ENCODE data around the gene GAB1. TPM values are rescaled to one million over a fixed set of nuclear protein-coding genes. Genes with fewer than 3 reads are reported as not detected.

GAB1 gene
- total RNA-seq, 1 experiment from 2014 or later: 15.3 TPM

- Histone ChIP-seq H3K4me1 (ENCODE audit: insufficient read depth, low read length) (no peaks in the 10 kb centered on the region), H3K23me2 (ENCODE audit: insufficient read length, low read depth, low read length, poor library complexity, severe bottlenecking) (no peaks in the 10 kb centered on the region), H3T11ph (ENCODE audit: low read length) (no peak overlapping the region), H2BK20ac (ENCODE audit: low read depth, low read length, poor library complexity, severe bottlenecking) (no peak overlapping the region), H4K8ac (replicated peaks; ENCODE audit: insufficient read length, low read depth, low read length) (no peak overlapping the region), H3K79me2 (ENCODE audit: insufficient read depth, low read length) (0 out of 2 replicates have a peak, but pooled peaks cover 2% of the 10 kb centered on the region), H4K20me1 (ENCODE audit: control insufficient read depth, insufficient read depth, insufficient read length) (no peaks in the 10 kb centered on the region), H3K9me3 (ENCODE audit: control insufficient read depth, low read depth, low read length) (no peaks in the 10 kb centered on the region), H3K4ac (ENCODE audit: low read depth, low read length) (no peak overlapping the region), H3K56ac (ENCODE audit: insufficient read length, low read depth, low read length) (no peak overlapping the region), H2AFZ (ENCODE audit: low read length) (no peak overlapping the region), H2BK5ac (ENCODE audit: insufficient read length, low read length) (no peak overlapping the region), H3K18ac (ENCODE audit: insufficient read length, low read depth, low read length) (no peak overlapping the region), H4K91ac (ENCODE audit: insufficient read length, low read depth, low read length) (no peak overlapping the region), H3K14ac (ENCODE audit: insufficient read depth, low read length) (no peak overlapping the region), H3K27ac (ENCODE audit: insufficient read length, low read depth, low read length) (no peak overlapping the region), H2BK15ac (ENCODE audit: low read depth, low read length) (no peak overlapping the region), H3K9ac (ENCODE audit: extremely low read depth, insufficient read length, low read length) (no peak overlapping the region), H4K5ac (ENCODE audit: insufficient read length, low read depth, low read length) (no peak overlapping the region), H3K4me2 (ENCODE audit: insufficient read depth, insufficient read length, low read length) (no peak overlapping the region), H3K23ac (ENCODE audit: insufficient read length, low read depth, low read length) (no peak overlapping the region), H3K79me1 (ENCODE audit: insufficient read depth, low read depth, low read length, poor library complexity, severe bottlenecking) (no peaks in the 10 kb centered on the region), H2AK5ac (ENCODE audit: insufficient read length, low read length) (no peak overlapping the region), H3K27me3 (ENCODE audit: insufficient read depth, low read length) (no peaks in the 10 kb centered on the region), H2BK12ac (ENCODE audit: insufficient read length, low read depth, low read length) (no peak overlapping the region), H2BK120ac (ENCODE audit: low read depth, low read length, poor library complexity, severe bottlenecking) (no peak overlapping the region)
- H3K9me3 Mint-ChIP-seq: no peaks in the 10 kb centered on the region
- no peak overlapping the region for H3K27ac Mint-ChIP-seq
- H3K36me3 Mint-ChIP-seq (ENCODE audit: insufficient read depth in 1 of 3, low read depth in 3 of 3): no peaks in the 10 kb centered on the region
- DNase-seq: no peak
- no peak overlapping the region for H3K4me3 Mint-ChIP-seq
- H3K4me1 Mint-ChIP-seq: peaks cover 29% of the 10 kb centered on the region in 2 experiments
- H3K27me3 Mint-ChIP-seq (ENCODE audit: low read depth): no peaks in the 10 kb centered on the region
- TF ChIP-seq, protein P1, sequence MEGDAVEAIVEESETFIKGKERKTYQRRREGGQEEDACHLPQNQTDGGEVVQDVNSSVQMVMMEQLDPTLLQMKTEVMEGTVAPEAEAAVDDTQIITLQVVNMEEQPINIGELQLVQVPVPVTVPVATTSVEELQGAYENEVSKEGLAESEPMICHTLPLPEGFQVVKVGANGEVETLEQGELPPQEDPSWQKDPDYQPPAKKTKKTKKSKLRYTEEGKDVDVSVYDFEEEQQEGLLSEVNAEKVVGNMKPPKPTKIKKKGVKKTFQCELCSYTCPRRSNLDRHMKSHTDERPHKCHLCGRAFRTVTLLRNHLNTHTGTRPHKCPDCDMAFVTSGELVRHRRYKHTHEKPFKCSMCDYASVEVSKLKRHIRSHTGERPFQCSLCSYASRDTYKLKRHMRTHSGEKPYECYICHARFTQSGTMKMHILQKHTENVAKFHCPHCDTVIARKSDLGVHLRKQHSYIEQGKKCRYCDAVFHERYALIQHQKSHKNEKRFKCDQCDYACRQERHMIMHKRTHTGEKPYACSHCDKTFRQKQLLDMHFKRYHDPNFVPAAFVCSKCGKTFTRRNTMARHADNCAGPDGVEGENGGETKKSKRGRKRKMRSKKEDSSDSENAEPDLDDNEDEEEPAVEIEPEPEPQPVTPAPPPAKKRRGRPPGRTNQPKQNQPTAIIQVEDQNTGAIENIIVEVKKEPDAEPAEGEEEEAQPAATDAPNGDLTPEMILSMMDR (conservative IDR thresholded peaks at IDR 0.05): peak; percentile 79
- no CpG with 5 or more reads among the region's 5 CpGs for WGBS (ENCODE audit: extremely low coverage, insufficient read length, low lambda C conversion rate)
These were observed 62.7 kb downstream of the GAB1 start for GRCh38 chr4:143399113-143399949.
